ENCODE measurements around the gene SYT2. TPM values are rescaled to one million over a fixed set of nuclear protein-coding genes. Genes with fewer than 3 reads are reported as not detected.

SYT2 gene
- total RNA-seq, 1 donor from 2014 or later = not detected

DNA sequence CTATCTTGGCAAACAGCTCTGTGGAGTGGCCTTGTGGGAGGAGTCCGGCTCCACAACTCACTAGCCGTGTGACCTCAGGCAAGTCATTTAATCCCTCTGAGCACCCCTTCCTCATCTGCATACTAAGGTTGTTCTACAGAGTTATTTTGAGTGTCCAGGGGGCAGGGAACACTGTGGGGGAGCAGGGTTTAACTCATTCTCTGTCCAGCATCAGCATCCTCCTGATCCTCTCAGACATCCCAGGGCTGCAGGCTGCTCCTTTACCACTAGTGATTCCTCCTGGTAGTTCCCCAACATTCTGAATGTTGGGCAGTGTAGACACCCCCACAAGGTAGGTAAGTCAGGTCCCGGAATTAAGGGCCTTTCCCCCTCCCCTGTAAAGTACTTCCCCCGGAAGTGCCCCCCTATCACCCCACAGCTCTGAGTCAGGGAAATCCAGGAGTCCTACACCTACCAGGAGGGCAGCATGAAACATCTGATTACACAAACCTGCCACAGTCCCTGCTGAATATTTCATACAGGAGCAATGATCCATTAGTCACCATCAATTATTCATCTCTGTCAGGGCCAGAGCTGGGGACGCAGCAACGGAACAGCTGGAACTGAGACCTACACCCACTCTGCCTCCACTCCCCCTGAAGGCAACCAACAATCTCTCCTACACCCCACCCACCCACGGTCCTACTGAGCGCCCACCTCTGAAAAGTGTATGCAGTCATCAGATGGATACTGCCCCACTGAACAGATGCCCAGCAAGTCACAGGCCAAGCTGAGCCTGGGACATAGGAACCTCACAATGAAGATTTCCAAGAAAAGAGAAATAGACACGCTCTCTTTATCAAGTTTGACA lies 20.5 kb downstream of the SYT2 start:
- H3K36me3 Mint-ChIP-seq (ENCODE audit: low read depth) = no peaks in the 10 kb centered on the region
- CTCF ChIA-PET = no interaction called here
- H3K27me3 Mint-ChIP-seq = peaks cover 43% of the 10 kb centered on the region
- POLR2A ChIA-PET = no interaction called here
- no peak overlapping the region for H3K27ac Mint-ChIP-seq
- no peak overlapping the region for H3K4me3 Mint-ChIP-seq
- H3K4me1 Mint-ChIP-seq = no peaks in the 10 kb centered on the region
- H3K9me3 Mint-ChIP-seq = peaks cover 2% of the 10 kb centered on the region
- DNase-seq (no peak), ATAC-seq (ENCODE audit: low read depth) (no peak)
- intact Hi-C loops (cut with micrococcal nuclease) = no loop called here
- TF ChIP-seq, protein P1, sequence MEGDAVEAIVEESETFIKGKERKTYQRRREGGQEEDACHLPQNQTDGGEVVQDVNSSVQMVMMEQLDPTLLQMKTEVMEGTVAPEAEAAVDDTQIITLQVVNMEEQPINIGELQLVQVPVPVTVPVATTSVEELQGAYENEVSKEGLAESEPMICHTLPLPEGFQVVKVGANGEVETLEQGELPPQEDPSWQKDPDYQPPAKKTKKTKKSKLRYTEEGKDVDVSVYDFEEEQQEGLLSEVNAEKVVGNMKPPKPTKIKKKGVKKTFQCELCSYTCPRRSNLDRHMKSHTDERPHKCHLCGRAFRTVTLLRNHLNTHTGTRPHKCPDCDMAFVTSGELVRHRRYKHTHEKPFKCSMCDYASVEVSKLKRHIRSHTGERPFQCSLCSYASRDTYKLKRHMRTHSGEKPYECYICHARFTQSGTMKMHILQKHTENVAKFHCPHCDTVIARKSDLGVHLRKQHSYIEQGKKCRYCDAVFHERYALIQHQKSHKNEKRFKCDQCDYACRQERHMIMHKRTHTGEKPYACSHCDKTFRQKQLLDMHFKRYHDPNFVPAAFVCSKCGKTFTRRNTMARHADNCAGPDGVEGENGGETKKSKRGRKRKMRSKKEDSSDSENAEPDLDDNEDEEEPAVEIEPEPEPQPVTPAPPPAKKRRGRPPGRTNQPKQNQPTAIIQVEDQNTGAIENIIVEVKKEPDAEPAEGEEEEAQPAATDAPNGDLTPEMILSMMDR (IDR thresholded peaks at IDR 0.05) = no peak

DNA sequence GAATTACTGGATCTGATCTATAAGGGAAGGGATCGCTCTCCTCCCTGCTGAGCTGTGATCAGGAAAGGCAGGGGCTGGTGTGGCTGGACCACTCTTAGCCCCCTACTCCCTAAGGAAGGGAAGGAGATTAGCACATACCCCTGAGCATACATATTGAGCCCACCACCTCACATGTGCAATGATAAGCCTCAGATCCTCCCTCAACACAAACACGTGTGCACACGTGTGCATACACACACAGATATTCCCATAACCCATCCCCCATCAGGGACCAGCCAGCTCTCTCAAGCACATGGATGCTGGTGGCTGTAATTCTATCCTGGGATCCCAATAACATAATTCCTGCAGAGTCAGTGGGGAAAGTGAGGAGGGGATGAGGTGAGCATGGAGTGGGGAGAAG lies 21.2 kb downstream of the SYT2 start:
- TF ChIP-seq, protein P1 (IDR thresholded peaks at IDR 0.05) = no peak
- H3K27me3 Mint-ChIP-seq = peaks cover 37% of the 10 kb centered on the region
- no peaks in the 10 kb centered on the region for H3K4me1 Mint-ChIP-seq
- ChIA-PET CTCF (no interaction called here), POLR2A (no interaction called here)
- no peak overlapping the region for H3K4me3 Mint-ChIP-seq
- intact Hi-C loops (cut with micrococcal nuclease) = no loop called here
- peaks cover 2% of the 10 kb centered on the region for H3K9me3 Mint-ChIP-seq
- ATAC-seq (ENCODE audit: low read depth) = no peak
- no peaks in the 10 kb centered on the region for H3K36me3 Mint-ChIP-seq (ENCODE audit: low read depth)
- no peak overlapping the region for H3K27ac Mint-ChIP-seq
- no peak for DNase-seq

DNA sequence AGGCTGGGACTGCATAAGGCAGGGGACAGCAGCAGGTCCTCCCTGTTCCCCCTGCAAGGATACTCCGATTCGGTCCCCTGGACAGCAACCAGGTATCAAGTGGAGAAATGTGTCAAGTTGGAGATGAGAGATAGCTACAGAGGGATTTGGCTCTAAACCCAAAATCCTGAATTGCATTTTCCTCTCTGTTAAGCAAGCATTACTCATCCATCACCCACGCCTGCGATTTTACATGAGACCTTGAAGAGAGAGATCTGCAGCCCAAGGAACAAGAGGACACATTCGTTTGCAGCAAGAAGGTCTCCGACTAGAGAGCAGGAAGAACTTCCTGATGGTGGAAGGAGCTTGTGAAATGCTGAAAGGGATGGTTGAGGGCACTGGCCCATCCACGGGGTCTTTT lies 21.9 kb downstream of the SYT2 start:
- no peak for DNase-seq
- POLR2A ChIA-PET = no interaction called here
- Mint-ChIP-seq H3K27ac (no peak overlapping the region), H3K9me3 (peaks cover 2% of the 10 kb centered on the region), H3K27me3 (peaks cover 37% of the 10 kb centered on the region), H3K4me3 (no peak overlapping the region), H3K4me1 (no peaks in the 10 kb centered on the region), H3K36me3 (ENCODE audit: low read depth) (no peaks in the 10 kb centered on the region)
- TF ChIP-seq, protein P1 (IDR thresholded peaks at IDR 0.05) = no peak
- ATAC-seq (ENCODE audit: low read depth) = no peak
- intact Hi-C loops (cut with micrococcal nuclease) = no loop called here
- CTCF ChIA-PET = no interaction called here

DNA sequence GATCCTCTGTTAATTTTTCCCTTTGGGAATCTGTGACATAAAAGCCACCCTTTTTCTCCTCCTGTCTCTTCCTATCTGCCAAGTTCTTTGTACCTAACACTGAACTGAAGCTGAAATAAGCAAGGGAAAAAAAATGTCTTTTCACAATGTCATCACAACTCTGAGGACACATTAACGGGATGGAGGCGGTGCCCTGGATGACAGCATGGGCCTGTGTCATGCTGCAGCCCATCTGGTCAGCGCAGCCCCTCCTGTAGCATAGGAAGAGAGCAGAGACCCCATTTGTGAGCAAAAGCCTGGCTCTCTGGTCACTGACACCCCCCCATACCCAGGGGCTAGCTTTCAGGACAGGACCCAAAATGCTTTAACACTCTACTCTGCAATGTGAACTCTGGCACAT lies 22.5 kb downstream of the SYT2 start:
- Mint-ChIP-seq H3K27ac (no peak overlapping the region), H3K4me1 (no peaks in the 10 kb centered on the region), H3K36me3 (ENCODE audit: low read depth) (no peaks in the 10 kb centered on the region), H3K27me3 (peaks cover 33% of the 10 kb centered on the region), H3K9me3 (no peaks in the 10 kb centered on the region), H3K4me3 (no peak overlapping the region)
- ATAC-seq (ENCODE audit: low read depth) (no peak), DNase-seq (no peak)
- TF ChIP-seq, protein P1 (IDR thresholded peaks at IDR 0.05) = no peak
- intact Hi-C loops (cut with micrococcal nuclease) = no loop called here
- POLR2A ChIA-PET = no interaction called here
- CTCF ChIA-PET = no interaction called here

DNA sequence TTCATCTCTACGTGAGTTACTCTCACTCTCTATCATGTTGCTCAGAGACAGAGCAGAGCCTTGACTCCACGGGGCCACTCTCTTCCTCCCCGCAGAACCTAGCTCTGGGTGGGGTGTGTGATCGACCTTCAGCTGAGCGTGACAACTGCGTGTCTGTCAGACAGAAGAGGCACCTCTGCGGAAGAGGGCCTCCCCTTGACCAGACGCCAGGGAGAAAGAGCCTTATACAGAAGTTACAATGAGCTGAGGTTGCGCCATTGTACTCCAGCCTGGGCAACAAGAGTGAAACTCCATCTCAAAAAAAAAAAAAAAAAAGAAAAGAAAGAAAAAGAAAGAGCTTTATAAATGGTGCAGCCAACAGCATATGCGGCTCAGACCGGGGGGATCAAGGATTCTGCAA lies 22.9 kb downstream of the SYT2 start:
- no peak for DNase-seq
- H3K27me3 Mint-ChIP-seq = peaks cover 35% of the 10 kb centered on the region
- ChIA-PET CTCF (interaction anchor here (1.8 kb wide), 1 partner anchor 32 kb away, joined by 5 read pairs; no protein-coding TSS in a partner anchor), POLR2A (no interaction called here)
- no peak overlapping the region for H3K4me3 Mint-ChIP-seq
- H3K9me3 Mint-ChIP-seq = no peaks in the 10 kb centered on the region
- no peak overlapping the region for H3K27ac Mint-ChIP-seq
- ATAC-seq (ENCODE audit: low read depth) = no peak
- H3K36me3 Mint-ChIP-seq (ENCODE audit: low read depth) = no peaks in the 10 kb centered on the region
- H3K4me1 Mint-ChIP-seq = no peaks in the 10 kb centered on the region
- intact Hi-C loops (cut with micrococcal nuclease) = no loop called here
- TF ChIP-seq, protein P1 (IDR thresholded peaks at IDR 0.05) = no peak

Data from activated B cell treated with CpG ODN at 0.5 μM for 24 hours (primary cell).